Sigmoid colon (tissue), 4 donors: Measurements from ENCODE around the gene NEBL.

Experiments used
- CTCF ChIP-seq, 4 experiments: fragments of 450-650 bp in 3 of 4; fragments of 200-600 bp in 1 of 4; IDR thresholded peaks; one replicate each; pipeline ENCODE4 v1.5.1; 2016 to 2019; ENCODE audit warnings: antibody characterized with exemption in 4 of 4, mild to moderate bottlenecking in 3 of 4, moderate library complexity in 2 of 4
- EP300 ChIP-seq, 4 donors: sonication (generic); formaldehyde crosslinking; IDR thresholded peaks; one replicate each; pipeline ENCODE4 v1.6.1; 2017; ENCODE audit warnings: antibody characterized with exemption in 4 of 4
- POLR2A ChIP-seq, 2 donors: fragments of 450-650 bp; IDR thresholded peaks; one replicate each; pipeline ENCODE4 v1.6.1; 2016; ENCODE audit warnings: antibody characterized with exemption in 2 of 2, mild to moderate bottlenecking in 2 of 2, moderate library complexity in 2 of 2

GRCh38 chr10:20916976-20917375 lies 19.9 kb upstream of the NEBL start:
- no peak for TF ChIP-seq CTCF (IDR thresholded peaks at IDR 0.05)
- no peak for TF ChIP-seq POLR2A (IDR thresholded peaks at IDR 0.05)
- no peak for TF ChIP-seq EP300 (IDR thresholded peaks at IDR 0.05)
